Measurements from ENCODE around the gene FMO4.
"Not testable (repeated sequence)": the region's sequence is repeated elsewhere in the genome, so short reads cannot be mapped to it uniquely, and the experiment has no call there.

FMO4 gene, protein sequence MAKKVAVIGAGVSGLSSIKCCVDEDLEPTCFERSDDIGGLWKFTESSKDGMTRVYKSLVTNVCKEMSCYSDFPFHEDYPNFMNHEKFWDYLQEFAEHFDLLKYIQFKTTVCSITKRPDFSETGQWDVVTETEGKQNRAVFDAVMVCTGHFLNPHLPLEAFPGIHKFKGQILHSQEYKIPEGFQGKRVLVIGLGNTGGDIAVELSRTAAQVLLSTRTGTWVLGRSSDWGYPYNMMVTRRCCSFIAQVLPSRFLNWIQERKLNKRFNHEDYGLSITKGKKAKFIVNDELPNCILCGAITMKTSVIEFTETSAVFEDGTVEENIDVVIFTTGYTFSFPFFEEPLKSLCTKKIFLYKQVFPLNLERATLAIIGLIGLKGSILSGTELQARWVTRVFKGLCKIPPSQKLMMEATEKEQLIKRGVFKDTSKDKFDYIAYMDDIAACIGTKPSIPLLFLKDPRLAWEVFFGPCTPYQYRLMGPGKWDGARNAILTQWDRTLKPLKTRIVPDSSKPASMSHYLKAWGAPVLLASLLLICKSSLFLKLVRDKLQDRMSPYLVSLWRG

DNA sequence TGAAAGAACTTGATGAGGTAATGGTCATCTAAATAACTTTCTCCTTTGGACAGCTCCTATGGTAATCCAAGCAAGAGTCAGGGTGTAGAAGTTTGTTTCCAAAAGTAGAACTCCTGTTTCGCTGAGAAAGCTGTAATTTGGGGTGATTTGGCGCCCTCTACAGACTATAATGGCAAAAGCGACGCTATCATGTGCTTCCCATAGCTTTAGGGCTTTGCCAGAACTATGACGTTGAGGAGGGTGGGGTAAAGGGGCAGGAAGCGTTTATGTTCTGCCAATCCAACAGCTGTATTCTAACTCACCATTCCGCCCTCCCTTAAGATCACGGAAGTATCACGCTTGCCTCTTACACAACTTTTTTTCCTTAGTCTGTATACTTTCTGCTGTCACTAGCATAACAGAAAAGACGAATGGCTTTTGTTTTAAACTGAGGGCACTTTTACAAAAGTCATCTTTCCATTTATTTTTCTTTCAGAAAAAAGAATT, at the start of gene FMO4:
Gene FMO4 (plus strand): TSS at position 349 of the 486 bp plus-strand sequence. CDS start 5,643 bp downstream, outside the sequence.
- DNase-seq = peak; percentile 94

DNA sequence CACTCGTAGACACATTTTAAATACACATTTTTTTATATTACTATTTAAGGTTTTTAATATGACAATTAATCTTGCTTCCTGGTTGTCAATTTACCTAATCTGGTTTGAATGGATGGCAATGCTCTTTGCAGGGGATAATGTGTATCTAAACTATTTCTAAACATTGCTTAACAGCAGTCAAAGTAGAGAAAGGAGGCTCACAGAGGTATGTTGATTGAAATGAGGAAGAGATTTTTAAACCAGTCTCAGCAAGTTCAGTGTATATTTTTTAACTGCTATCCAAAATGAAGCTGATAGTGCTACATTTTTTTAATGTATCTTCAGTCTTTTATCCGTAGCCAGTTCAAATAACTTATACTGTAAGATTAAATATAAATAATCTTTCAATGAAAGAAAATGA, 48.3 kb upstream of the FMO4 start:
- DNase-seq = no peak

DNA sequence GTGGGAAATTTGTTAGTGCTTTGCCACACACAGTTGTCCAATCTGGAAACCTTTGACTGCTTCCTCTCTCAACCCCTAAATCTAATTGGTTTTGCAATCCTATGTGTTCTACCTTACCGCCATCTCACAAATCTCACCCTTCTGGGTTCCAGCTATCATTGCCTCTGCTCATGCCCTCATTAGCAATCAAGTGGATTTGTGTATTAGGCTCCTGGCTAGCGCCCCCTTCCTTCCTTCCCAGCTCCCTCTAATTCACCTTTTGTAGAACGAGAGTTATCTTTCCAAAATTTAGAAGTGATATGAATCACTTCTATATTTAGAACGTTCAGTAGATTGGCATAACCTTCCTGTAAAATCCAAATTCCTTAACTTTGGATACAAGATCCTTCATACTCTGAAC, 47.1 kb upstream of the FMO4 start:
- DNase-seq = no peak

DNA sequence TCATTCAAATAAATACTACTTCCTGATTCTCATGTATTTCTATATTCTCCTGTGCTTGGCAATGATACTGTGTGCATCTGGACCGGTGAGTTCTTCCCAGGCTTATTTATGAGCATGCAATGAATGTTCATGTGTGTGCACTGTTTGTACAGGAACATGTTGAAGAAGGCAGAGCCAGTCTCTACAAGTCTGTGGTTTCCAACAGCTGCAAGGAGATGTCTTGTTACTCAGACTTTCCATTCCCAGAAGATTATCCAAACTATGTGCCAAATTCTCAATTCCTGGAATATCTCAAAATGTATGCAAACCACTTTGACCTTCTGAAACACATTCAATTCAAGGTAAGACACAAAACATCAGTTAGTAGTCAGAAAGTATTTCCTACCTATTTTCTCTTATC, 46.6 kb upstream of the FMO4 start:
- no peak for DNase-seq

DNA sequence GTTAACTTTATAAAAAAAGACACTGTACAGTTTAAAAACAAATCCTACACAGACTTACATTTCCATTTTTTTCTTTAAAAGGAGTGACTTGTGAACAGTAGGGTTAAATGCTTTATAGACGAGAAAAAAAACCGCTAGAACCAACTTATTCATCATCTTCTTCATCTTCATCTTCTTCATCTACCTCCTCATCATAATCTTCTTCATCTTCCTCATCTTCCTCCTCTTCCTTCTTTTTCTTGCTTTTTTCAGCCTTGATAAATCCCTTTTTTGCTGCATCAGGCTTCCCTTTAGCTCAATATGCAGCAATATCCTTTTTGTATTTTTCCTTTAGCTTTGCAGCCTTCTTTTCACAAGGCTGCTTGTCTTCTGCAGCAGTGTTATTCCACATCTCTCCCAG, 43.2 kb upstream of the FMO4 start:
- no peak for DNase-seq

DNA sequence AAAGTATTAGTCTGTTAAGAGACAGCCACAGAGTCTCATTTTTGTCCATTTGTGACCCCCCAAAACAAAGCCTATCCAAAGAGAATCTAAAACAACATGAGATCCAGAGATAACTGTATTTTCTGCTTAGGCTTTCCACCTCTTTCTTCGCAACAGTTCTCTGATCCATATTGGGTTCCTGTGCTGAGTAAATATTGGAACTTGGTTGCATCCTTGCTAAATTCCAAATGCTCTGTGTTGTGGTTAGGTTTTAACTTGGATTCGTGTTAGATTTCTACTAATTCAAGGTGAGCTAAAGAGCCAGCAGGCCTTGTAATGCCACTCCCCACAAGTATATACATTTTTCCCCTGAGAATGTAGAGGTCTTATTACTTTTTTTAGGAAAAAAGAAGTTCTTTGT, 36.4 kb upstream of the FMO4 start:
- DNase-seq = no peak

DNA sequence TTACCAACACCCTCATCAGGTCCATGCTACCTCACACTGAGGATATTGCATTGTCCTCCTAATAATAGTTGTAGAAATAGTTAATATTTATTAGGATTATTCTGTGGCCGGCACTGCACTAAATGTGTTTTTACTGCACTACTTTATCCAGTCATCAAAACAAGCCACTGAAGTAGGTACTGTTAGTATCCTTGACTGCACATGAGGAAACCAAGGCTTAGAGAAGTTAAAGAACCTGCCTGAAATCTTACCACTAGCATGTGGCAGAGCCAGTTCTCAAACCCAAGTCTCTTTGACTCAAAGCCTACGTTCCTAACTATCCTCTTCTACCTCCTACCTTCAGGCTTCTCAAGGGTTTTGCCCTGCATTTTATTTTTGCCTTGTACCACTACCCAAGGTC, 34.7 kb upstream of the FMO4 start:
- no peak for DNase-seq

DNA sequence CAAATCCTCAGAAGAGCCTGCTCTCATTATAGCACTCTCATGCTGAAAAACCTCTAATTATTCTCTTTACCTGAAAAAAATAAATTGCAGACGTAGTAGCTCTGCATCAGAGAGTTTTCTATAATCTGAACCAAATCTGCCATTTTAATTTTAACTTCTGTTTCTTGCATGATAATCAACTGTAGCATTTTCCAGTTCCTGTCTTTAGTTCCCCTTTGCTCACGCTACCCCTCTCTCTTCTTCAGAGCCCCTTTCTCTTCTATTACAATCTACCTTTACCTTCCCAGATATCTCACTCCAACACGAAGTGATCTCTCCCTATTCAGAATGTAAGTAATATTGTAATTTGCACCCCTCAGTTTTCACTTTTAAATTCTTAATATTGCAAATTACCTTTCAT, 34.3 kb upstream of the FMO4 start:
- no peak for DNase-seq

DNA sequence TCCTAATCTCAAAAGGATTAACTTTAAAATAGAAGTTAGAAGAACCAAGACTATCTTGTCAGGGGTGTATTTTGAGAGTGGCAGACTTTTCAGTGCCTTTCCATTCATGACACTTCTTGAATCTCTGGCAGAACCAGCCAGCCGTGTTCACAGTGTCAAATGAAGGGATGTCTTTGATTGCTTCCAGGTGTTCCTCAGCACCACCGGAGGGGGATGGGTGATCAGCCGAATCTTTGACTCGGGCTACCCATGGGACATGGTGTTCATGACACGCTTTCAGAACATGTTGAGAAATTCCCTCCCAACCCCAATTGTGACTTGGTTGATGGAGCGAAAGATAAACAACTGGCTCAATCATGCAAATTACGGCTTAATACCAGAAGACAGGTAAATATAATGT, 33.4 kb upstream of the FMO4 start:
- no peak for DNase-seq

DNA sequence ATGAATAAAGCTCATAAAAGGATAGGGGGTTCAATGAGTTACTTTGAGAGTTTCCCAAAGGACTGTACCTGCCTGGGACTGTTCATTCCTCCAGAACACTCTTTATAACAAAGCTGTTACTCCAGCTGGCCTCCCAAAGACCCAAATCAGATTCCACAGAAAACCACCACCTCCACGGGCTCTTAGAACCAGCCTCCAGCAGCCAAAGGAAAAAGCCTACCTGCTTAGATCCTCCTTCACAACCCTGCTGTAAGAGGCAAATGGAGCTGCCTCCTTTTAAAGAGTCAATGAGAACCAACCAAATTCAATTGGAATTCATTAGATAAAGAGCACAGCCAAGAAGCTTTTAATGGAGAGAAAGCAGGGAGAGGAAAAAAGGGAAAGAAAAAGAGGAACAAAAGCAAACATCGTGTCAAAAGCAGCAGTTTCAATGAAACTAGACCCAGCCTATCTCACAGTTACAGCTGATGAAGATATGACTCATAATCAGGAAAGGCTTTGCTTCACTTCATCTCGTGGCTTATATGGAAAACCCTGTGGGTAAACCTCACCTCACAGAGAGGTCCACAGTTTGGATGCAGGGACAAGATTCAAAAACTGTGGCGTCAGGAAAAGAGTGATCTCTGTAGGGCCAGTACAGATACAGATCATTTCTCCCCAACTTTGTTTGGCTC, 27.8 kb upstream of the FMO4 start:
- DNase-seq = no peak

DNA sequence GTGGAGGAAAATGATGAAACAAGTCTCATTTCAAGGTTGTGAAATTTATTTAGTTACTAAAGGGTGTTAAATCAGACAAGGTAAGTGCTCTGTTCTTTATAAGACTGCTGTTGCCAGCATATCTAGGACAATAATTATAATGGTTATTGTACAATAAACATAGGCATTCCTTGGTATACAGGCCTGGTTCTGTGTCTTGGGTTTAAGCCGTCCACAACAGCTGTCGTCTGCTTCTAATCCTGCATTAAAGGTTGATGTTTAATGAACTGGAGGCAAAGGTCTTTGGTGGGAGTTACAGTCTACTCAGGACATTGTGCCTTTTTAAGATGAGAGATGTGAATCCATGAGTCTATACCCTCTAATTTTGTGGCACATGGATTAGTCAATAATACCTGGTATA, 23.4 kb upstream of the FMO4 start:
- no peak for DNase-seq

DNA sequence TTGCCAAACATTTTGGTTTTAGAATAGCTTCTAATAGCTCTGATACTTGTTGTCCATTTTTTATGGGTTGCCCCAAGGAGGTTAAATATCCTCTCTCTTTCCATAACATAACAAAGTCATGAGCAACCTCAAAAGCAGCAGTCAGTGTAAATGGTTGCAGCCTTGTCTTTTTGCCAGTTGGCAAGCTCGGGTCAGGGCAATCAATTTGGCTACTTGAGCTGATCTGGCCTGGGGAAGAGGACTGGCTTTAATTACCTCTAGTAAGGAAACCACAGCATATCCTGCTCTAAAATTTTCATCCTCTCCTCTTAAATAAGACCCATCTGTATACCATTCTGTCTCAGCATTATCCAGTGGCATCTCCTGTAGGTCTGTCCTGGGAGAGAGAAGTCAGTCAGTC, 21.2 kb upstream of the FMO4 start:
- DNase-seq = no peak

DNA sequence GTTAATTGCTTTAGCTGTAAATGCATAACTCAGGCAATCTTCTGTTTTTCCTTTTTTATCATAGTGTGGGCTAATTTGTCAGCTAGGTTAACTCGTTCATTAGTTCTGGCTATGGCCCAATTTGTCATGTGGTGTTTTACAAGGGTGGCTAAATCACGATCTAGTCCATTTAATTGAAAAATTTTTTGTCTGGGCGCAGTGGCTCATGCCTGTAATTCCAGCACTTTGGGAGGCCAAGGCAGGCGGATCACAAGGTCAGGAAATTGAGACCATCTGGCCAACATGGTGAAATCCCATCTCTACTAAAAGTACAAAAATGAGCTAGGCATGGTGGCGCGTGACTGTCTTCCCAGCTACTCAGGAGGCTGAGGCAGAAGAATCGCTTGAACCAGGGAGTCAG, 18.6 kb upstream of the FMO4 start:
- not testable (repeated sequence) for DNase-seq

DNA sequence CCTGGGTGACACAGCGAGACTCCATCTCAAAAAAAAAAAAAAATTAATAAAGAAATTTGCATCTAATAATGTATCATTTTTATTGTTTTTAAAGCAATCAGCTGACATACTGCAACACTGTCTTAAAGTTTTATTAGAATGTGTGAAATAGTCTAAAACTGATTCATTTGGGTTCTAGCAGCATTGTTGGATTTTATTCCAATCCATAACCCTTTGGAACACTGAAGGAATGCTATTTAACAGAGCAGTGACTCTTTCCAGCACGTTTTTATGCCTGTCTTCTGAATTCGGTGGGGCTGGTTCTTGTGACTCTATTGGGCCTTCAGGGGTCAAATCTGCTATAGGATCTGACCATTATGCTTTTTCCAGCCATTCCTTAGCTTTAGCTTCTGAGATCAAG, 18.2 kb upstream of the FMO4 start:
- DNase-seq = no peak

DNA sequence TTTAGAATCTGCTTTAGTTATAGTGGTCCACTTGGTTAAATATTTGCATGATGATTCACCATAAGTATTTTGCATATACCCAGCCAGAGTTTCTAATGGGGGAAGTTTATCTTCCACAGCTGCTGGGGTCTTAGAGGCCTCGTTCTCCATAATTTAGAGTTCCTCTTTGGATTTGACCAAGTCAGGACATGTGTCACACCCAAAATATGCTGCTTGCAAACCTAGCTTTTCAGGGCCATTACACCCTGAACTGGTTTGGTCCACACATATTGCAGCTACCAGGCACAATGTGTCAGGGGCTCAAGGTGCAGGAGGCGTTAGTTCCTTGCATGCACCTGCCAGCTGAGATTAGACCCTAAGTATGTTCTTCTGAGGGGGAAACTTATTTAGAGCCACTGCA, 17.1 kb upstream of the FMO4 start:
- no peak for DNase-seq

DNA sequence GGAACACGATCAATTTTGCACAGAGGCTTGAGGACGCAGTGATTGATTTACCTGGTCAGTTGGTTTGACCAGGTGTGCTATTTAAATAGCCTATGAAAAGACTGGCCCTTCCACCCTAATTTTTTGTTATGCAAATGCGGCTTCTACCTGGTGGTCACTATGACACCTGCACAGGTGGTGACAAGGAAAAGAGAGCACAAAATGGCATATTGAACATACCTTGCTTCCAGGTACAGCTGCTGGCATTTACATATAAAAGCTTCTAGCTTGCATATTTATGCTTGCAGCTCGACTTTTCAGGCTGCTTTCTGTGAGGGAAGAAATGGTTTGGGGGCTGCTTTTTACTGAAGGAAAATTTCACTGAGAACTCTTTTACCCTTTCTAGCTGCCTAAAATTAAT, 15.3 kb upstream of the FMO4 start:
- DNase-seq = no peak

DNA sequence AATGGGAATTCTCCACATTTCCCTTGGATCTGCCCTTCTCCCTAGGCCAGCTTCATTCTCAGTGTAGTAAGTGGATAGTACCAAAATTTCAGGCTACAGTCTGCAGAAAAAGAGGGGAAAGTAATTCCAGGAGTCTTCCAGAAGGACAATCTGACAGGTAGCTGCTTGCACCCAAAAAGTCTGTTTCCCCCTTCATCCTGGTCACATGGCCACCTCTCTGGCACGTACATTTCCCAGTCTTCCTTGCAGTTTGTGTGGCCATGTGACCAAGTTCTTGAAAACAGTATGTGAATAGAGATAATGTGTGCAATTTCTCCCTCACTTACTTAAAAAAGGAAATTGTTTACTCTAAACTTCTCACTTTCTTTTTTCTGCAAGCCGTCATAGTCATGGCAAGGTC, 14.6 kb upstream of the FMO4 start:
- no peak for DNase-seq

DNA sequence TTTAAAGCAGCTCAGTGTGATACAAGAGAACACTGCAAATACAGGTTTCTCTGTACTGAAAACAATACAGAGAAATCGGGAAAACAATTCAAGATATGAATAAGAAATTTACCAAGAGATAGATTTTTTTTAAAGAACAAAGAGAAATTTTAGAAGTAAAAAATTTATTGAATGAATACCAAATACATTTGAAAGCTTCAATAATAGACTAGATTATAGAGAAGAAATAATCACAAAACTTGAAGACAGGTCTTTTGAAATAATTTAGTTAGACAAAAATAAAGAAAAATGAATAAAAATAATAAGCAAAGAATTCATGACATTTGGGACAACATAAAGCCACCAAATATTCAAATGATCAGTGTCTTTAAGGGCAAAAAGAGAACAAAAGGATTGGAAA, 13.6 kb upstream of the FMO4 start:
- no peak for DNase-seq

DNA sequence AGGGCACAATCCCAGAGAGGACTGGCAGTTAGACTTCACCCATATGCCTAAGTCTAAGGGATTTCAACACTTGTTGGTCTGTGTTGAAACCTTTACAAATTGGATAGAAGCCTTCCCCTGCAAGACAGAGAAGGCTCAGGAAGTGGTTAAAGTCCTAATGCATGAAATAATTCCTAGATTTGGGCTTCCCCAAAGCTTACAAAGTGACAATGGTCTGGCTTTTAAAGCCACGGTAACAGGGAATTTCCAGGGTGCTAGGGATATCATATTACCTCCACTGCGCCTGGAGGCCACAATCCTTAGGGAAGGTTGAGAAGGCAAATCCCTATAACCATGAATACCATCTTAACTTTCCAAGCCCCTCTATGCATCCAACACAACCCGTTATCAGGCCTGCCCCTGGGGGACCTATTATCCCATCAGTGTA, 3.3 kb upstream of the FMO4 start:
- DNase-seq = no peak

DNA sequence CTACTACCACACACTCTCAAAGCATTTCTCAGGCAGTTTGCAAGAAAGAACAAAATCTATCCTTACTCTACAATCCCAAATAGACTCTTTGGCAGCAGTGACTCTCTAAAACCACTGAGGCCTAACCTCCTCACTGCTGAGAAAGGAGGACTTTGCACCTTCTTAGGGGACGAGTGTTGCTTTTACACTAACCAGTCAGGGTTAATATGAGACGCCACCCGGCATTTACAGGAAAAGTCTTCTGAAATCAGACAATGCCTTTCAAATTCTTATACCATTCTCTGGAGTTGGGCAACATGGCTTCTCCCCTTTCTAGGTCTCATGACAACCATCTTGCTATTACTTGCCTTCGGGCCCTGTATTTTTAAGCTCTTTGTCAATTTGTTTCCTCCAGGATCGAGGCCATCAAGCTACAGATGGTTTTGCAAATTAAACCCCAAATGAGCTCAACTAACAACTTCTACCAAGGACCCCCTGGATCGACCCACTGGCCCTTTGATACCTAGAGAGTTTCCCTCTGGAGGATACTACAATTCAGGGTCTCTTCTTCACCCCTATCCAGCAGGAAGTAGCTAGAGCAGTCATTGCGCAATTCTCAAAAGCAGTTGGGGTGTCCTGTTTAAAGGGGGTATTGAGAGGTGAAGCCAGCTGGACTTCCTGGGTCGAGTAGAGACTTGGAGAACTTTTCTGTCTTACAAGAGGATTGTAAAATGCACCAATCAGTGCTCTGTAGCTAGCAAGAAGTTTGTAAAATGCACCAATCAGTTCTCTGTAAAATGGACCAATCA, 2.0 kb upstream of the FMO4 start:
- no peak for DNase-seq

DNA sequence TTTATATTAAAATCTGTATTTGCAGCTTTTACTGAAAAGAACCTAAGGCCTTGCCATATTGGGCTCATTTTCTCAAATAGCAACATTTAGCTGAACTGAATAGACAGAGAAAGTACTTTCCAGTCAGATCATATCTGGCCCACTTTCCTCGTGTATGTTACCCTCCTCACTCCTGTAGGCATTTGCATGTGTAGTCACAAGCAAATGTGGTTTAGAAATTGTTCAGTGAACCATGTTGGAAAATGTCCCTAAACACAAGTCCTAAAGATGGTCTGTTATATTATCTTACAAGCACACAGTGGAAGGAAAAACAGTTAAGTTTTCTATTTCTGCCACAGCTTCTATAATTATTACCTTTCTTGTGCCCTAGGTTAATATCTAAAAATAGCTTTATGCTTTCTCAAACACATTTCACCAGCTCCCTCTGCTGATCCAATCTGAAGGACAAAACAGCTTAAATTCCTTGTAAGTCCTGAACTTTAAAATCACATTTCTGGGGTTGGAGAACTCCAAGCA, 606 bp upstream of the FMO4 start:
- peak; percentile 1 for DNase-seq

DNA sequence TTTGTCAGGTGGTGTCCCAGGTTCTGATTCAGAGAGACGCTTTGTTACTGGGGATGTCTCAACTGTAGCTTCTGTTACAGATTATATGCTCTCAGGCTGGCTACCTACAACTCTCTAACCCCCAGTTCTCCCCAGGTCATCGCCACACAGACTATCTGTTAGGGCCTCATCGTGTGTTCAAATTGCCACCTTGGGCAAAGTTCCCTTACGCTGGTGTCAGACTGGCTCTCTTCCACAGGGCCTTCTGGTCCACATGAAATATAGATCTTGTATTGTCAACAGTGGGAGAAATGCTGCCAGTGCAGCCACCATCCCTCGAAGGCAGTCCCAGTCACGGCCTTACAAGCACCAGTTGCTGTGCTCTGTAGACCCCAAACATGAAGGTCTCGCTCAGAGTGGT, 15.3 kb downstream of the FMO4 start:
- DNase-seq = no peak

DNA sequence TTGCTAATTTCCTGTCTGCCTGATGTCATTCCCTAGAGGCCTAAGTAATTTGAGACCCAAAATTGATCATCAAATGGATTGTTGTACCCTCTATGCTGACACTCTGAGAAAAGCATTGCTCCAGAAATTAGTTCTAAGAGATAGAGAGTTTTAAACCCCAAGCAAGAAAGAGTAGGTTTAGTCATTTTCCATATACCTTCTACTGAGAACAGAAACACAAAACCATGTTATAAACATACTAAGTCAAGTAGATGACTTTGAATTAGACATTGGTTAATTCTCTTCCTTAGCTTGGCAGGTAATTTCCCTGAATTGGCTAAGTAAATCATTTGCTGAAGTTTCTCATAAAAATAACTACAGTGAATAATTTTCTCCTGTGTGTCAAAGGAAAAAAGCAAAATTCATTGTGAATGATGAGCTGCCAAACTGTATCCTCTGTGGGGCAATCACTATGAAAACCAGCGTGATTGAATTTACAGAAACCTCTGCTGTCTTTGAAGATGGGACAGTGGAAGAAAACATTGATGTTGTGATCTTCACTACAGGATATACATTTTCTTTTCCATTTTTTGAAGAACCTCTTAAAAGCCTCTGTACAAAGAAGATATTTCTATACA, 20.1 kb downstream of the FMO4 start:
- DNase-seq = no peak
